ENCODE results near the gene TBC1D13. TPM values are rescaled to one million over a fixed set of nuclear protein-coding genes. Genes with fewer than 3 reads are reported as not detected.
"Not testable (repeated sequence)": the region's sequence is repeated elsewhere in the genome, so short reads cannot be mapped to it uniquely, and the experiment has no call there.

The TBC1D13 gene
- total and polyA plus RNA-seq, 2 of the 4 experiments (the other 2 are of a cell fraction) = 9.1 to 26.4 TPM

- no CpG with 5 or more reads among the region's 2 CpGs for WGBS, 2 experiments (ENCODE audit: extremely low coverage in 2 of 2, insufficient read length in 1 of 2)
- H3K36me3 ChIP-seq (ENCODE audit: control insufficient read depth, insufficient read depth, low read length) = peaks cover 65% of the 10 kb centered on the region
These were observed 7.9 kb downstream of the TBC1D13 start for GRCh38 chr9:128794961-128795360.

More at GRCh38 chr9:128794961-128795360, 7.9 kb downstream of the TBC1D13 start:
- H3K14ac ChIP-seq (replicated peaks; ENCODE audit: low read depth, low read length); H2BK15ac ChIP-seq (ENCODE audit: low read depth, low read length); H3K4me3 ChIP-seq (ENCODE audit: insufficient read depth, low read depth, low read length); H3K18ac ChIP-seq (ENCODE audit: low read depth, low read length); H3K27me3 ChIP-seq (ENCODE audit: control insufficient read depth, insufficient read depth, low read length); H2BK120ac ChIP-seq (ENCODE audit: low read depth, low read length); H3K4ac ChIP-seq (ENCODE audit: low read depth, low read length); H4K91ac ChIP-seq (ENCODE audit: insufficient read depth, low read depth, low read length); ATAC-seq (ENCODE audit: low read depth); H2AFZ ChIP-seq (replicated peaks; ENCODE audit: low read length, poor library complexity); H4K8ac ChIP-seq (ENCODE audit: low read depth in 2 of 2, low read length in 2 of 2); H3K9me1 ChIP-seq (ENCODE audit: insufficient read depth, low read length); H2AK9ac ChIP-seq (replicated peaks; ENCODE audit: low read depth, low read length, poor library complexity); H4K5ac ChIP-seq (ENCODE audit: low read depth, low read length); intact Hi-C loops (cut with micrococcal nuclease); H3K56ac ChIP-seq (ENCODE audit: extremely low read depth, insufficient read depth, low read length); H3K9ac ChIP-seq (ENCODE audit: low read depth, low read length); H2BK5ac ChIP-seq (ENCODE audit: low read depth, low read length, poor library complexity, severe bottlenecking); dilution Hi-C loops (cut with HindIII; ENCODE audit: low sequenced_read_pairs, unreplicated experiment); H3K9me3 ChIP-seq (ENCODE audit: control insufficient read depth, insufficient read depth, low read length); in situ Hi-C loops (cut with MboI; ENCODE audit: low sequenced_read_pairs); H3K4me2 ChIP-seq (ENCODE audit: low read depth, low read length); BruUV-seq (replicated peaks); DNase-seq; H2BK20ac ChIP-seq (ENCODE audit: low read depth, low read length); H3K23ac ChIP-seq (ENCODE audit: low read depth, low read length); POLR2A ChIA-PET (ENCODE audit: unreplicated experiment); H2AK5ac ChIP-seq (ENCODE audit: low read depth, low read length); H3K27ac ChIP-seq (ENCODE audit: insufficient read depth, low read length); H3K4me1 ChIP-seq (ENCODE audit: control insufficient read depth, insufficient read depth, low read length); H4K20me1 ChIP-seq (ENCODE audit: insufficient read depth, low read length): not testable (repeated sequence)
- CTCF ChIA-PET = interaction anchor here (0.6 to 0.7 kb wide), 2 partner anchors 59 to 82 kb away, joined by 4 to 6 read pairs; no protein-coding TSS in a partner anchor
- peaks cover 5 to 19% of the 10 kb centered on the region in 2 experiments for H3K79me1 ChIP-seq (ENCODE audit: low read depth in 1 of 2, low read length in 2 of 2)

All from IMR-90 (cell line).